ENCODE data around the gene ATG9A.
"Not testable (repeated sequence)": the region's sequence is repeated elsewhere in the genome, so short reads cannot be mapped to it uniquely, and the experiment has no call there.

The ATG9A gene

DNA sequence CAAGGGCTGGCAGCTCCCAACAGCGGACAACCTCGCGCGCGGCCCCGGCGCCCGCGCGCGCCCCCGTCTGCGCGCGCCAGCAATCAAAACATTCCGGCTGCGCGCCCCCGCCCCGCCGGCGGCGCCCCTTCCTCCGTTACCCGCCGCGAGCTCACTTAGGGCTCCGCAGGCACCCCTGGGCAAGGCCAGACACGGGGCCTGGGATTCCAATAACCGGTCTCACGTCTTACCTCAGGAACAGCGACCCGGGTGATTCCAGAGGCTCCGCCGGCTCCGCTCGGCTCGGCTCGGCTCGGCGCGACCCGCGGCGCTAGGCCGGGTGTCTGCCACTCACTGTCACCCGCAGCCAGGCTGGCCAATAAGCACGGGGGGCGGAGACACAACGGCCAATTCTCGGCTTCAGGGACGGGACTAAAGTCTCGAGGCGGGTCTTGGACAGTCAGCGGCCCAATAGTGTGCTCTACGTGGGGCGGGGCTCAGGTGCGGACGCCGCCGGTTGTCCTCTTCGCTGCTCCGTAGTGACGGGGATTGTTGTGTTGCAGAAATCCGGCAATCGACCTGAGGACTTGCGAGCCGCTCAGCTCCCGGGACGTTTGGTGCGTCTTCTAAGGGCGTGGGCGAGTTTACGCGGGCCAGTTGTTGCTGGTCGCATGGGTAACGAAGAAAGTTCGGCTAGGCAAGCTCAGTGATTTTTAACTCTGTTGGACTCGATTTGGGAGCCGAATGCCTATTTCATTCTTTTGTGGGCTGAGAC lies at the start of gene ATG9A, which contains the start of gene ANKZF1:
TSS of gene ATG9A (minus strand) at position 332 of the 754 bp plus-strand sequence. CDS start 1,612 bp downstream, outside the sequence.
TSS of gene ANKZF1 (plus strand) at position 502 of the 754 bp plus-strand sequence. CDS start 452 bp downstream, outside the sequence.
- peak; percentile 96 for DNase-seq

DNA sequence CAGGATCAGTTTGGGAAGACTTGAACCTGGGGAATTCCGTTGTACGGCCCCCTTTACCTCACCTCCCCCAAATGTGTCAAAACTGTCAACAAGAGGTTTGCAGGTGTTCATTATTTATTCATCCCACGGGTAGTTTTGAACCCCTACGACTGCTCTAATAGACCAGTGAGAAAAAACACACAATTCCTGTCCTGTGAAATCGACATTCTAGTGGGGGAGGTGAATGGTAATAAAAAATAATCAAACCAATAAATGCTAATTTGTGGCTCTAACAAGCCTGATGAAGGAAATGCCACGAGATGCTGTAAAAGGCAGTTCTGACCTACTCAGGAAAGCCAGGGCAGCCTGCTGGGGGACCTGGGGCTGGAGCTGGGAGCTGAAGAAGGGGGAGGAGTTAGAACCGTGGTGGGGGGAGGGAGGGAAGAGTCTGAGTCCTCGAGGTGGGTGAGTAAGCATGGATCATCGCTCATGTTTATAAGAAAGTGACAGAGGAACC lies 49.3 kb upstream of the ATG9A start:
- DNase-seq, result no peak

GRCh38 chr2:219277703-219278654 lies 48.5 kb upstream of the ATG9A start:
- DNase-seq, result peak; percentile 81

DNA sequence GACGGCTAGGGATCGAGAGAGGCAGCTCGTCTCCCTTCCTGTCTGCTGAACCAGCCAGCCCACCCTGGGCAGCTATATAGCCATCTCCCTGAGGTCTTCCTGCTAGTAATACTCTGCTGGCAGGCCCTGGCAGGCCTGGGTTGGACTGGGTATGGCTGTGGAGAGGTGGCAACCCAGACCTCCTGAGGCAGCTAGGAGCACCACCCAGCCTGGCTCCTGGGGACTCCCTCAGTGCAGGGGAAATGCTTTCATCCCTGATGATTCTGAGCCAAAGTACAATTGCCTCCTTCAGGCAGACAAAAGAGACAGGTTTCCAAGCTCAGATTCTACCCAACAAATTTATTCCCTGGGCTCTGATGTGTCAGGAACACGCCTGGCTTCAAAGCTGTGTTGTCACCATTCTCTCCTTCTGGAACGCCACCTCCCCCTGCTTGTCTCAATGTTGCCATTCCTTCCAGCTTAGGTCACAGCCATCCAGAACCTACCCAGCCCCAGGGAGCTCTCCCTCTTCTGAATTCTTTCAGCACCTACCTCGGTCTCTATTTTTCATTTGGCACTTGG lies 45.0 kb upstream of the ATG9A start:
- no peak for DNase-seq

DNA sequence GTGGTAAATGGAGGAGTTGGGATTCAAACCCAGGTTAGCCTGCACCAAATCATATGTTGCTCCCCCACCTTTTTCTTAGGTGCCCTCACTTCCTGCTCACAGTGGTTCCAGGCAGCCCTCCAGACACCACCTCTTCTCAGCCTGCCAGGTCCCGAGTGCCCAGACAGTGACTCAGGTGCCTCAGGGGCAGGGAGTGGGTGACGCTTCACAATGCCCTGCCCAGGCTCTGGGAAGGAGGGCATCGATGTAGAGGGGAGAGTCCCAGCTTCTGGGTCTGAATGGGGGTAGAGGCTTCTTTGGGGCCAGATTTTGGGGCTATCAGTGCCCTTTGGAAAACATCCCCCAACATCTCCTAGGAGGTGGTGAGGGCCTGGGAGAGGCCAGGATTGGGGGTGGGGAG lies 44.5 kb upstream of the ATG9A start:
- DNase-seq, result no peak

DNA sequence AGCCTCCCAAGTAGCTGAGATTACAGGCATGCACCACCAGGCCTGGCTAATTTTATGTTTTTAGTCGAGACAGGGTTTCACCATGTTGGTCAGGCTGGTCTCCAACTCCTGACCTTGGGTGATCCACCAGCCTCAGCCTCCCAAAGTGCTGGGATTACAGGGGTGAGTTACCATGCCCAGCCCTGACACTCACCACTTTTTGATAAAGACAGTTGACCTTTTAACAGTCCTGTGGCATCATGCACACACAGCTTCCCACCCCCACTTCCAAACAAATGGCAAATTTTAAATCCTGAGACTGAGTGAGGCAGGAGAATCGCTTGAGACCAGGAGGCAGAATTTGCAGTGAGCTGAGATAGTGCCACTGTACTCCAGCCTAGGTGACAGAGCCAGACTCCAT lies 43.6 kb upstream of the ATG9A start:
- DNase-seq, result no peak

- DNase-seq, result no peak
Measured at GRCh38 chr2:219272356-219272755, 42.9 kb upstream of the ATG9A start.

GRCh38 chr2:219271021-219271420 lies 41.6 kb upstream of the ATG9A start:
- no peak for DNase-seq

DNA sequence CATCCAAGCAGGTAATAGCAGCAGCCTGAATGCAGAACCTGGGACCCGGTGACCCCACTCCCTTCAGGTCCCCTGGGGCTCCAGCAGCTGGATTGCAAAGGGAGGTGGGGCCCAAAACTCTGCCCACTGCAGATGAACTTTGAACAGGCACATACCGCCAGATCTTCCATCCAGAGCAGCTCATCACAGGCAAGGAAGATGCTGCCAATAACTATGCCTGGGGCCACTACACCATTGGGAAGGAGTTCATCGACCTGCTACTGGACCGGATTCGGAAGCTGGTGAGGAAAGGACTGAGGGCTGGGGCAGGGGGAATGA lies 40.6 kb upstream of the ATG9A start:
- no peak for DNase-seq

- DNase-seq, result no peak
Measured at GRCh38 chr2:219269362-219270054, 40.1 kb upstream of the ATG9A start.

- DNase-seq, result no peak
Measured at GRCh38 chr2:219268294-219268693, 38.9 kb upstream of the ATG9A start.

DNA sequence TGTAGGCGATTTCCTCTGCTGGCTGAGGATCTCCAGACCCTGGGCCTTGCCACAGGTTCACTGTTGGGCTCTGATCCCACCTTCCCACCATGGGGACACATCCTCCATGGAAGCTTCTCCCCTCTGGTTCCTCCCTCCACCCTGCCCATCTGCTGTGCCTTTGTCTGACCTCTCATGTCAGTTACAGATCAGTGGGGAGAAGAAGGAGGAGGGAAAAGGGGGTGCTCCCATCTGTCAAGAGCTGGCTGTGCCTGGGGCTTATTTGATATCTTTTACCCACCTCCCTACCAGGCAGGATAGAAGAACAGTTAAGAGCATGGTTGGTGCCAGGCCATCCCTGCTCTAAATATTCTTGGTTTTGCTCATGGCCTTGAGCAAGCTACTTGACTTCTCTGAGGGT lies 37.5 kb upstream of the ATG9A start:
- DNase-seq, result no peak

DNA sequence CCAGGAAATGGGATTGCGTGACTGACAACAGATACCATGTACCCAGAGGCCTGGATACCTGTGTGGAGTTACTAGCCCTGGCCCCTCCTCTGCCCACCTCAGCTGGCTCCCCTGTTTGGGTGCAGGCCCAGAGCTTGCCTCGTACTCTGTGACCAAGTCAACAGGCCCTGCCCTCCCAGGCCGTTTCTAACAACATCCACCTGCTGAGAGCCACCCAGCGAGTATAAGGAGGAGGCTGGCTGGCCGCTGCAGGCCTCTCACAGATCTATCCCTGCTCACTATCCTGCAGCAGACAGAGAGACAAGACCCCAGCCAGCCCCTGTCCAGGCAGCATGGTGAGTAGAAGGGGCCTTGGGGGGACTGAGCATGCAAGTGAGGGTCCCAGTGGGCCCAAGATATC lies 36.8 kb upstream of the ATG9A start:
- no peak for DNase-seq

GRCh38 chr2:219261024-219261855 lies 31.8 kb upstream of the ATG9A start:
- no peak for DNase-seq

DNA sequence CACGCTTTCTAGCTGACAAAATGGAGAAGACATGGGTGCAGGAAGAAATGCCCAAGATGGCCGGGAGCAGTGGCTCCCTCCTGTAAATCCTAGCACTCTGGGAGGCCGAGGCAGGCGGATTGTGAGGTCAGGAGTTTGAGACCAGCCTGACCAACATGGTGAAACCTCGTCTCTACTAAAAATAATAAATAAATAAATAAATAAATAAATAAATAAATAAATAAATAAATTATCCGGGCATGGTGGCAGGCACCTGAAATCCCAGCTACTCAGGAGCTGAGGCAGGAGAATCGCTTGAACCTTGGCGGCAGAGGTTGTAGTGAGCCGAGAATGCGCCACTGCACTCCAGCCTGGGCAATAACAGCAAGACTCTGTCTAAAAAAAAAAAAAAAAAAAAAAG lies 29.5 kb upstream of the ATG9A start:
- DNase-seq, result not testable (repeated sequence)

GRCh38 chr2:219254590-219255201 lies 25.3 kb upstream of the ATG9A start:
- no peak for DNase-seq

GRCh38 chr2:219253753-219254589 lies 24.5 kb upstream of the ATG9A start, which contains the start of gene TUBA4A:
TUBA4A (minus strand) TSS chr2:219253918; CDS start chr2:219253858, 60 bp downstream.
- DNase-seq, result peak; percentile 89

GRCh38 chr2:219252900-219253752 lies 23.7 kb upstream of the ATG9A start, which contains the start of gene TUBA4B:
TUBA4B (plus strand) TSS chr2:219253243; CDS start chr2:219253408, 165 bp downstream.
- DNase-seq, result peak; percentile 61

GRCh38 chr2:219252570-219252899 lies 23.1 kb upstream of the ATG9A start:
- no peak for DNase-seq
